Right atrium auricular region (tissue), 2 donors: ENCODE data around the gene SEPTIN5. TPM values are rescaled to one million over a fixed set of nuclear protein-coding genes. Genes with fewer than 3 reads are reported as not detected.
"Not testable (repeated sequence)": the region's sequence is repeated elsewhere in the genome, so short reads cannot be mapped to it uniquely, and the experiment has no call there.

Source experiments
- DNase-seq: peaks from one replicate; pipeline ENCODE4 v3.0.0-alpha.2; 2019; ENCODE audit warnings: low spot score
- H3K27ac ChIP-seq, 2 donors: fragments of 200-600 bp; sonication (generic); 1 replicate in 1 of 2; 2 replicates in 1 of 2; pipeline ENCODE4 v1.5.1; 2016 to 2019
- H3K27me3 ChIP-seq, 2 donors: fragments of 200-600 bp; sonication (generic); one replicate each; pipeline versions ENCODE4 v1.5.1 to v1.6.0; 2017 to 2019
- H3K36me3 ChIP-seq: fragments of 200-600 bp; sonication (generic); one replicate; pipeline ENCODE4 v1.5.1; 2016
- H3K4me1 ChIP-seq, 2 donors: fragments of 200-600 bp; sonication (generic); one replicate each; pipeline versions ENCODE4 v1.5.1 to v1.6.0; 2017 to 2019
- H3K4me3 ChIP-seq, 2 donors: fragments of 200-600 bp; sonication (generic); 1 replicate in 1 of 2; 2 replicates in 1 of 2; pipeline ENCODE4 v1.5.1; 2017 to 2019; ENCODE audit warnings: mild to moderate bottlenecking in 1 of 2, moderate library complexity in 1 of 2
- H3K9me3 ChIP-seq, 2 donors: fragments of 200-600 bp; sonication (generic); one replicate each; pipeline ENCODE4 v1.5.1; 2019
- CTCF ChIP-seq, 2 donors: fragments of 200-600 bp; sonication (generic); IDR thresholded peaks; one replicate each; pipeline ENCODE4 v1.5.1; 2019; ENCODE audit warnings: antibody characterized with exemption in 2 of 2
- total RNA-seq, 2 donors: library from RNA; depleted of rRNA; stranded (reverse); fragments of >200 nt; gene quantifications; one replicate each; pipeline ENCODE4 v1.1.0, GENCODE V29; 2016

SEPTIN5 gene
- total RNA-seq, 2 donors from 2014 or later = 162 to 287 TPM

- no peak overlapping the region for H3K4me3 ChIP-seq
- H3K36me3 ChIP-seq = no peaks in the 10 kb centered on the region
- TF ChIP-seq CTCF (IDR thresholded peaks at IDR 0.05) = no peak
- no peaks in the 10 kb centered on the region for H3K9me3 ChIP-seq
- no peak overlapping the region for H3K27ac ChIP-seq
- H3K4me1 ChIP-seq = peaks cover 0 to 5% of the 10 kb centered on the region in 2 donors
- no peaks in the 10 kb centered on the region for H3K27me3 ChIP-seq
- DNase-seq = no peak
These were observed 20.7 kb upstream of the SEPTIN5 start for GRCh38 chr22:19693581-19693980.

GRCh38 chr22:19693981-19694670, 20.2 kb upstream of the SEPTIN5 start:
- no peak for DNase-seq
- no peak for TF ChIP-seq CTCF (IDR thresholded peaks at IDR 0.05)

DNA sequence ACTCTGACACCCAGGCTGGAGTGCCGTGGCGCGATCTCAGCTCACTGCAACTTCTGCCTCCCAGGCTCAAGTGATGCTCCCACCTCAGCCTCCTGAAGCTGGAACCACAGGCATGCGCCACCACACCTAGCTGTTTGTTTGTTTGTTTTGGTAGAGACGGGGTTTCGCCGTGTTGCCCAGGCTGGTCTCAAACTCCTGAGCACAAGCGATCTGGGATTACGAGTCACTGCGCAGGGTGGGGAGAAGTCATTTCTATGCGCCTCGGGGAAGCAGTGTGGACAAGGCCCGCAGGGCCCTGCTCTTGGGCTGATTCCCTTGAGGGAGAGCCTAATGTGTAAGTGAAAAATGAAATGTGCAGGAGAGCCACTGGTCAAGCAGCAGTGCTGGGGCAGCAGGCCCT, 19.6 kb upstream of the SEPTIN5 start:
- no peak for DNase-seq
- Histone ChIP-seq H3K4me1 (peaks cover 0 to 5% of the 10 kb centered on the region in 2 donors), H3K27ac (no peak overlapping the region), H3K9me3 (no peaks in the 10 kb centered on the region), H3K36me3 (no peaks in the 10 kb centered on the region), H3K27me3 (no peaks in the 10 kb centered on the region), H3K4me3 (no peak overlapping the region)
- no peak for TF ChIP-seq CTCF (IDR thresholded peaks at IDR 0.05)

More at GRCh38 chr22:19693981-19694670, 20.2 kb upstream of the SEPTIN5 start:
- Histone ChIP-seq H3K27me3 (no peaks in the 10 kb centered on the region), H3K36me3 (no peaks in the 10 kb centered on the region), H3K27ac (no peak overlapping the region), H3K9me3 (no peaks in the 10 kb centered on the region), H3K4me1 (peaks cover 0 to 5% of the 10 kb centered on the region in 2 donors), H3K4me3 (no peak overlapping the region)

DNA sequence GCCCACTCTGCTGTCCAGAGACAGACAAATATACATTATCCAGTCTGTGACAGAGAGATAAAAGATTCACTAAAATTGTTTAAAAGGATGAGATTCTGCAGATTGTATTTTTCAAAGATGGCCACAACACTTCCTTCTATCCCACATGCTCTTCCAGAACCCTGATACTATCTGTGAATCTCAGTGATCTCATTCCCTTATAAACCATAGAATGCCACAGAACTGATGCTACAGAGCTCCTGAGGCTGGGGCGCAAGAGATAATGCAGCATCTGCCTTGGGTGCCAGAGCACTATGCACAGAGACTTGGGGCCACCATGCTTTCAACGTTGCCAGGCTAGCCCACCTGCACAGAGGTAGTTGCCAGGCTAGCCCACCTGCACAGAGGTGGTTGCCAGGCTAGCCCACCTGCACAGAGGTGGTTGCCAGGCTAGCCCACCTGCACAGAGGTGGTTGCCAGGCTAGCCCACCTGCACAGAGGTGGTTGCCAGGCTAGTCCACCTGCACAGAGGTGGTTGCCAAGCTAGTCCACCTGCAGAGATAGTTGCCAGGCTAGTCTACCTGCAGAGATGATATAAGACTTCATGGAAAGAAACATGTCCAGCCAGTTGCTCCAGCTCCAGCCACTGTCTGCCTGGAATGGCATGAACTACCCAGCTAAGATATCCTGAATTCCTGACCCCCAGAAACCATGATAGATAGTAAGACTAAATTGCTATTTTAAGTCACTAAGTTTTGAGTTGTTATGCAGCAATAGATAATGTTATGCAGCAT, 17.6 kb upstream of the SEPTIN5 start:
- no peak for TF ChIP-seq CTCF (IDR thresholded peaks at IDR 0.05)

DNA sequence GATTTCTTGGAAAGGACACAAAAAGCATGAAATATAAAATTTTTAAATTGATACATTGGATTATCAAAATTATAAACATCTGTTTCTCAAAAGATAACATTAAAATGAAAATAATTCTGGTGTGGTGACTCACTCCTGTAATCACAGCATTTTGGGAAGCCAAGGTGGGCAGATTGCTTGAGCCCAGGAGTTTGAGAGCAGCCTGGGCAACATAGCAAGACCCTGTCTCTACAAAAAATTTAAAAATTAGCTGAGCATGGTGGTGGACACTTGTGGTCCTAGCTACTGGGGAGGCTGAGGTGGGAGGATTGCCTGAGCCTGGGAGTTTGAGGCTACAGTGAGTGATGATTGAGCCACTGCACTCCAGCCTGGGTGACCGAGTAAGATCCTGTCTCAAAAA, 16.4 kb upstream of the SEPTIN5 start:
- H3K27me3 ChIP-seq, DNase-seq, H3K9me3 ChIP-seq, H3K4me3 ChIP-seq, H3K4me1 ChIP-seq, H3K36me3 ChIP-seq, H3K27ac ChIP-seq: not testable (repeated sequence)

More for the DNA sequence above, 17.6 kb upstream of the SEPTIN5 start:
- Histone ChIP-seq H3K36me3 (no peaks in the 10 kb centered on the region), H3K4me1 (peaks cover 0 to 3% of the 10 kb centered on the region in 2 donors), H3K9me3 (no peaks in the 10 kb centered on the region), H3K4me3 (no peak overlapping the region), H3K27ac (no peak overlapping the region), H3K27me3 (no peaks in the 10 kb centered on the region)
- no peak for DNase-seq

GRCh38 chr22:19700790-19701419, 13.4 kb upstream of the SEPTIN5 start:
- Histone ChIP-seq H3K4me1 (no peaks in the 10 kb centered on the region), H3K27ac (no peak overlapping the region), H3K4me3 (no peak overlapping the region), H3K9me3 (no peaks in the 10 kb centered on the region), H3K27me3 (no peaks in the 10 kb centered on the region), H3K36me3 (no peaks in the 10 kb centered on the region)
- no peak for DNase-seq
- TF ChIP-seq CTCF (IDR thresholded peaks at IDR 0.05) = no peak
